H1 (cell line): ENCODE measurements around the gene C2CD4A. TPM values are rescaled to one million over a fixed set of nuclear protein-coding genes. Genes with fewer than 3 reads are reported as not detected.

Experiments used
- CEBPB ChIP-seq: IDR thresholded peaks from 2 replicates; pipeline ENCODE4 v1.6.1; 2012; ENCODE audit warnings: low read depth, low read length
- CHD7 ChIP-seq: fragments of 300-600 bp; sonication (generic); IDR thresholded peaks from 2 replicates; pipeline ENCODE4 v1.7.1; 2012; ENCODE audit warnings: low read length, moderate library complexity, mild to moderate bottlenecking, inconsistent platforms; ENCODE audit not compliant: insufficient replicate concordance
- polyA plus RNA-seq, 7 experiments: library from polyadenylated mRNA; depleted of rRNA in 3 of 7; stranded (reverse) in 5 of 7; unstranded in 2 of 7; fragments of >200 nt in 5 of 7; fragments of 200-250 nt in 2 of 7; gene quantifications; 1 replicate in 5 of 7; 2 replicates in 1 of 7; 4 replicates in 1 of 7; pipeline versions ENCODE4 v1.2.1 to v1.2.3, GENCODE V29; 2011 to 2013; ENCODE audit warnings: missing spikeins in 2 of 7, mixed read lengths in 2 of 7
- total RNA-seq: library from RNA; stranded (reverse); fragmentation: NEBNext Ultra II Directional; extraction: Animal tissue kit (Norgen Biotek cat#: 25700); gene quantifications from 2 replicates; pipeline ENCODE4 v1.2.1, GENCODE V29; 2021

C2CD4A gene
- total and polyA plus RNA-seq, 2 of the 8 experiments (the other 6 are each of a cell fraction or from before 2014, with no cell fraction given): not detected

GRCh38 chr15:62052713-62053112 lies 14.1 kb upstream of the C2CD4A start (continued):
- no peak for TF ChIP-seq CHD7
- no peak for TF ChIP-seq CEBPB
